ENCODE data around the gene TOP2B. TPM values are rescaled to one million over a fixed set of nuclear protein-coding genes. Genes with fewer than 3 reads are reported as not detected.

The TOP2B gene, protein sequence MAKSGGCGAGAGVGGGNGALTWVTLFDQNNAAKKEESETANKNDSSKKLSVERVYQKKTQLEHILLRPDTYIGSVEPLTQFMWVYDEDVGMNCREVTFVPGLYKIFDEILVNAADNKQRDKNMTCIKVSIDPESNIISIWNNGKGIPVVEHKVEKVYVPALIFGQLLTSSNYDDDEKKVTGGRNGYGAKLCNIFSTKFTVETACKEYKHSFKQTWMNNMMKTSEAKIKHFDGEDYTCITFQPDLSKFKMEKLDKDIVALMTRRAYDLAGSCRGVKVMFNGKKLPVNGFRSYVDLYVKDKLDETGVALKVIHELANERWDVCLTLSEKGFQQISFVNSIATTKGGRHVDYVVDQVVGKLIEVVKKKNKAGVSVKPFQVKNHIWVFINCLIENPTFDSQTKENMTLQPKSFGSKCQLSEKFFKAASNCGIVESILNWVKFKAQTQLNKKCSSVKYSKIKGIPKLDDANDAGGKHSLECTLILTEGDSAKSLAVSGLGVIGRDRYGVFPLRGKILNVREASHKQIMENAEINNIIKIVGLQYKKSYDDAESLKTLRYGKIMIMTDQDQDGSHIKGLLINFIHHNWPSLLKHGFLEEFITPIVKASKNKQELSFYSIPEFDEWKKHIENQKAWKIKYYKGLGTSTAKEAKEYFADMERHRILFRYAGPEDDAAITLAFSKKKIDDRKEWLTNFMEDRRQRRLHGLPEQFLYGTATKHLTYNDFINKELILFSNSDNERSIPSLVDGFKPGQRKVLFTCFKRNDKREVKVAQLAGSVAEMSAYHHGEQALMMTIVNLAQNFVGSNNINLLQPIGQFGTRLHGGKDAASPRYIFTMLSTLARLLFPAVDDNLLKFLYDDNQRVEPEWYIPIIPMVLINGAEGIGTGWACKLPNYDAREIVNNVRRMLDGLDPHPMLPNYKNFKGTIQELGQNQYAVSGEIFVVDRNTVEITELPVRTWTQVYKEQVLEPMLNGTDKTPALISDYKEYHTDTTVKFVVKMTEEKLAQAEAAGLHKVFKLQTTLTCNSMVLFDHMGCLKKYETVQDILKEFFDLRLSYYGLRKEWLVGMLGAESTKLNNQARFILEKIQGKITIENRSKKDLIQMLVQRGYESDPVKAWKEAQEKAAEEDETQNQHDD (N-terminal part only)
- total RNA-seq (2022; extraction: Qiagen RNA extraction; ENCODE audit: low read depth) = 63.5 to 90.0 TPM (median 65.8 TPM) in 5 replicates

GRCh38 chr3:25664812-25665314, at the start of gene TOP2B:
Gene TOP2B, minus strand, starts transcription at chr3:25664907. Its CDS starts 610 bp downstream, at chr3:25664297.

Other genes with a start within 250 kb of the TOP2B start
- 7.8 to 15.4 TPM (median 11.3 TPM) in 5 replicates for gene RARB, start 236.6 kb downstream of the TOP2B start, total RNA-seq (2022; extraction: Qiagen RNA extraction; ENCODE audit: low read depth)
- 18.9 to 20.4 TPM (median 19.1 TPM) in 5 replicates for gene NGLY1, start 118.5 kb upstream of the TOP2B start, total RNA-seq (2022; extraction: Qiagen RNA extraction; ENCODE audit: low read depth)
- gene OXSM, start 125.2 kb upstream of the TOP2B start, total RNA-seq (2022; extraction: Qiagen RNA extraction; ENCODE audit: low read depth) = 18.0 to 20.7 TPM (median 18.8 TPM) in 5 replicates